Activated CD4-positive, alpha-beta T cell treated with anti-CD3 and anti-CD28 coated beads, Interleukin-10, Interleukin-2, amounts not matched to agents 100 ng/mL and 50 ng/mL, durations not matched to agents 16 hours and 8 hours (primary cell): ENCODE data around the gene MMP25.
A peak's percentile ranks its signal among the peaks of the same experiment; 100 is the strongest.
"Not testable (repeated sequence)": the region's sequence is repeated elsewhere in the genome, so short reads cannot be mapped to it uniquely, and the experiment has no call there.

Source experiments
- DNase-seq: peaks from one replicate; pipeline ENCODE4 v3.0.0-alpha.2; 2020

MMP25 gene

DNA sequence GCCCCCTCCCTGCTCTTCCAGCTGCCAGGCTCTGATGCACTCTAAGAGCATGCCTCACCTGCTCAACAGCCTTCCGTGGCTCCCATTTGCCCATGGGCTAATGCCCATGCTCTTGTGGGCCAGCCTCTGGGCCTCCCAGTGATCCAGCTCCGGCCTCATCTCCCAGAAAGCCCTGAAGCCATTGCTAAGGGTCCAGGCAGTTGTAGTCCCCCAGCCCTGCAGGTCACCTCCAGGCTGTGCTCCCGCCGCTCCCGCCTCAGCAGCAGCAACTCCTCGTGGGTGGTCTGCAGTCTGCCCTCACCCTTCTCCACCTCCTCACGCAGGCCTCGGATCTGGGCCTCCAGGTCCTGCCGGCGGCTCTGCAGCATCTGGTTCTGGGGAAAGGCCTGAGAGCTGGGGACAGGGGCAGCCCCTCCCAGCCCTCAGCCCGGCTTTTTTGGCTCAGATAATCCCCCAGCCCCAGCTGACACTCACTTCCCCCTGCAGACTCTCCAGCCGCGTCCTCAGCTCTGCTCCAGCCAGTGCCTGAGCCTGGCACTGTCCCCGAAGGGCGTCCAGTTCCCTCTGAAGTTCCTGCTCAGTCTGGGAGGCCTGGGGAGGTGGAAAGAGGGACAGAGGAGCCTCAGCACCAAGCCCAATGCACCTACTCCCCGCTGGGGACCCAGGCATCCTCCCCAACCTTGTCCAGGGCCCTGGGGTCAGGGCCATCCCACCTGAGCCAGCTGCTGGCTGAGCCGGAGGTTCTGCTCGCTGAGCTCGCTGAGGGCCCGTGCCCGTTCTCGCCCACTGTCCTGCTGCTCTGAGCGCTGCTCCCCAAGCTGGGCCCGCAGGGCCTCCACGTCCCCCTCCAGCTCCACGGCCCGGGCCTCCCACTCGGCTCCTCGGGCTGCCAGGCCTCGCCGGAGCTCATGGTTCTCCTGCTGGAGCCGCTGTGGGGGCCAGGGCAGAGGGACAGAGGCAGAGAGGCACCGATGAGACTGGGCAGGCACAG lies 15.8 kb upstream of the MMP25 start:
- DNase-seq, result no peak

DNA sequence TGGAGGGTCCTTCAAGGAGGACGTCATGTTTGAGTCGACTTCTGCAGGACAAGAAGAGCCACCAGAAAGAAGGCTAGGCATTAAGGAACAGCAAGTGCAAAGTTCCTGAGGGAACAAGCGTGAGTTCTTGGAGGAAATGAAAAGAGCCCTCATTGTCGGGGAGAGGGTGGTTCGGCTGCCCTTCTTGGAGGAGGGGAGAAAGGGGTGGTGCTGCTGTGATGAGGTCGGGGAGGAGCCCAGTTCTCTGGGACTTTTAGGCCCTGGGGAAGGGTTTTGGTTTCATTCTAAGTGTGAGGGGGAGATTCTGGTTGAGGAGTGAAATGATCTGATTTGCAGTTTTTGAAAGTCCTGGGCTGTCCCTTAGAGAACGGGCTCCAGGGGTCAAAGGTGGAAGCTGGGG lies 13.7 kb upstream of the MMP25 start:
- DNase-seq, result peak; percentile 39

DNA sequence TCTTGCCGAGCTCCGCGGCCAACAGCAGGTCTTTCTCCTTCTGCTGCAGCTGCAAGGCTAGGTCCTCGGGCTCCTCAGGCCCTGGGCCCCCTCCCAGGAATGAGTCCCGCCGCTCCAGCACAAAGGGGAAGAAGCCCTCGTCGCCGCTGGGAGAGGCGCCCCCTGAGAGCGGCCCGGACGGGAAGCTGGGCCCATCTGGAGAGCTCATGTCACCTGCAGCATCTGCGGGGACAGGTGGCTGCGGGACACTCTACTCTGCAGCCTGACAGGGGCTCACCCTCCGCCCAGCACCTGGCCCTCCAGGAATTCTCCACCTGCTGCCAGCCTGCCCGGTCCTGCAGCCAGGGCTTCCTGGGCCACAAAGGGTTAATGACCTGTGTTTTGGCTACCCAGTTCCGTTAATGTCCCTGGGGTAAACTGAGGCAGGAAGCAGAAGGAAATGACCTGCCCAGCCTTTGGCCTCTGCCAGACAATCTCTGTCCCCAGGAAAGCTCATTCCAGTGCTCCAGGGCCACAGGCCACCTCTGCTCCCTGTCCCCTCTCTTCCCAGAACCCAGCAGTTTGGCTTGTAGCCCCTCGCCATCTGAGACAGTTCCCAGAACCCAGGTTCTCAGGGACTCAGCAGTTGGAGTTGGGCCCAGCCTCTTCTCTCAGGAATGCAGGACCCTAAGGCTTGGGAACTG lies 10.9 kb upstream of the MMP25 start:
- no peak for DNase-seq

DNA sequence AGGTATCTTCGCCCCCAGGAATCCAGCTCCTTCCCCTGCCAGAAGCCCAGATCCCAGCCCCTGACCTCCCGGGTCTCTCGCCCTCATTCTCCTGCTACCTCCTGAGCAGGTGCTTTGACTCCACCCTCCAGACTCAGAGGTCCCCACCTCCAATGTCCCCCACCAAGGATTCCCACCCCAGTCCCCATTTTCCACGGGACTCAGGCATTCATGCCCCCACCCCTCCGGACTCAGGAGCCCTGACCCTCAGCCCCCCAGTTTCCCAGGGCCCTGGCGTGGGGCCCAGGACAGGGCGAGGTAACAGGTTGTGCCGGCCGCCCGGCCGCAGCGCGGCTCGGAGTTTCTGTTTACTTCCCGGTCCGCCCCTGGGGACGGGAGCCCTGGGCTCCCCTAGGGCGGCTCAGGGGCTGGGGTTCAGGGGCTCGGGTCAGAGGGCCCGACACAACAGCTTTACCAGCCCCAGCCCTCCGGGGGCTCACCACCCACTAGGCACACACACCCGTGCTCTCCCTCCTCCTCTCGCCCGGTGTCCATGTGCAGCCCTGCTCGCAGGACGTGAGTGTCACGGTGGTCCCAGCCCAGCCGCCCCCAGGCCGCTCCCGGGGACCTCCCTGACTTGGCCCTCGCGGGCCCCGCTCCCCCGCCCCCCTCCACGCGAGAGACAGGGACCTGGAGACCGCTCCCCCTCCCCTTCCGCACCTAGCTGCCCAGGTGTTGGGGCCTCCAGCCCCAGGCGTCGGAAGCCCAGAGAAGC lies 10.2 kb upstream of the MMP25 start:
- no peak for DNase-seq

DNA sequence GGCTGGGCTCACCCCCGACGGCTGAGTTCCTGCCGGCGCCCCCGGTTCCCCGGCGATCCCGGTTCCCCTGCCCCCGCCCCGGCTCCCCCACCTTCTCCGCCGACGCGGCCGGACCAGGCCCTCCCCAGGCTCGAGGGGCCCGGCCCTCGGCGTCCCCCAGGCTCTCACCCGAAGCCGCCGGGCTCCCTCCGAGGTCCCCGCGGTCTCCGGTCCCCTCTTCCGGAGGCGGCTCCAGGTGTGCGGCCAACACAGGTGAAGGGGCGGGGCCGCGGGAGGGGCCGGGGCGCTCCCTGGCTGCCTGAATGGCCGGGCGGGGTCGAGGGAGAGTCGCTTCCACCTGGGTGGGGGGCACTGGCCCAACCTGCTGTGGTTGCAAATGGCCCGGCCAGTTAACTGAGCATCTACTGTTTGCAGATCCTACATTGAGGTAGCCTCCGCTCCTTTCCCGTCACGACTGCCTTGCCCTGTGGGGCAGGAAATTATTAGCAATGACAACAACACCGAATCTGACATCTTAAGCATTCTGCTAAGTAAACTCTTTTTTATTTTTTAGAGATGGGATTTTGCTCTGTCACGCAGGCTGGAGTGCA lies 9.5 kb upstream of the MMP25 start, which contains the start of gene BICDL2:
Gene BICDL2, minus strand, starts transcription at position 219 of the 590 bp plus-strand sequence. CDS start 1,448 bp downstream, outside the sequence.
- DNase-seq, result no peak

DNA sequence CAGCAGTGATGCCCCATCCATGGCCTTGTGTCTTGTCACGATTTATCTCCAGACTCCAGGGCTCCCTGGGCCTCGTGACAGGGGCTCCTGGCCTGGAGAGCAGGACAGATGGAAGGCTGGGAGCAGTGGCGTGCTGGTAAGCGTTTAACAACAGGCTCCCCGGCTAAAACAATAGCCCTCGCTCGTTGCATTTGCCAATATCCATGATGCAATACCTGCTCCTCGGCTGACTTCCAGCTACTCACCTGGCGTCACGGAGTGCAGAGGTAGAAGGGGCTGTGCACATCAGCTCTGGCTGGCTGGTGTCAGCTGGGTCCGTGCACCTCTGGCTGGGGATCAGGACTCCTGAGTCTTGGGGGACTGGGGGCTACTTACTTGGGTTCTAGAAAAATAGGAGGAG lies 8.1 kb upstream of the MMP25 start:
- no peak for DNase-seq

- no peak for DNase-seq
Measured at GRCh38 chr16:3038896-3039295, 7.5 kb upstream of the MMP25 start.

GRCh38 chr16:3042376-3042775 lies 4.0 kb upstream of the MMP25 start:
- DNase-seq, result no peak

- DNase-seq, result no peak
Measured at GRCh38 chr16:3044708-3045107, 1.7 kb upstream of the MMP25 start.

DNA sequence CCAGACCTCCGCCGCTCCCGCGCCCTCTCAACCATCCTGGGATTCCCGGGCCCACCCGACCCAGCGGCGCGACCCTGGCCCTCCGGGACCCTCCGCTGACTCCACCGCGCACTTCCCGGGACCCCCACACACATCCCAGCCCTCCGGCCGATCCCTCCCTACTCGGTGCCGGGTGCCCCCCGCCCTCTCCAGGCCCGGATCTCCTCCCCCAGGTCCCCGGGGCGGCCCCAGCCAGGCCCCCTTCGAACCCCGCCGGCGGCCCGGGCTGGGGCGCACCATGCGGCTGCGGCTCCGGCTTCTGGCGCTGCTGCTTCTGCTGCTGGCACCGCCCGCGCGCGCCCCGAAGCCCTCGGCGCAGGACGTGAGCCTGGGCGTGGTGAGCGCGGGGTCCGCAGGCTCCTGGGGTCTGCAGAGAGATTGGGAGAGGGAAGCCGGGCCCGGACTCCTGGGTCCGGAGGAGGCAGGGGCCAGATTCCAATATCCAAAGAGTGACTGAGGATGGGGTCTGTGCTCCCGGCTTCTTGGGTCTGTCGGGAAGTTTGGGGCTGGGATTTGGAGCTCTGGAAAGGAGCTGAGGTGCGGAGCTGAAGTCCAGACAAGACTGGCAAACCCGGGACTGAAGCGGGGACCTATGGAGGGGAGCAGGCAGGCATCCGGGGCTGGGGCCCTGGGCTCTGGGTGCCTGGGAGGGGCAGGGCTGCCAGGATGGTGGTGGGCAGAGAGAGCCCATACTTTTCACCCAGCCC lies 453 bp downstream of the MMP25 start:
- DNase-seq, result peak; percentile 40

DNA sequence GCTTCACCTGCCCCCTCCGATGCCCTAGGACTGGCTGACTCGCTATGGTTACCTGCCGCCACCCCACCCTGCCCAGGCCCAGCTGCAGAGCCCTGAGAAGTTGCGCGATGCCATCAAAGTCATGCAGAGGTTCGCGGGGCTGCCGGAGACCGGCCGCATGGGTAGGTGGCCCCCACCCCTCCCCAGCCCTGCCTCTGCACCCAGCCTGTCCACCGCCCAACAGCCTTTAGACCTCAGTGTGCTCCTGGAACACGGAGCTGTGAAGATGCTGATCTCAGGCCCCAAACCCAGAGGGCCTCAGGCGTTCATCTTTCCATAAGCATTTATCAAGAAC lies 993 bp downstream of the MMP25 start:
- DNase-seq, result no peak

- DNase-seq, result no peak
Measured at GRCh38 chr16:3049921-3050481, 3.6 kb downstream of the MMP25 start.

- DNase-seq, result no peak
Measured at GRCh38 chr16:3050487-3050886, 4.1 kb downstream of the MMP25 start.

GRCh38 chr16:3051009-3051408 lies 4.6 kb downstream of the MMP25 start:
- no peak for DNase-seq

- no peak for DNase-seq
Measured at GRCh38 chr16:3051494-3051893, 5.1 kb downstream of the MMP25 start.

- peak; percentile 58 for DNase-seq
Measured at GRCh38 chr16:3052571-3053329, 6.4 kb downstream of the MMP25 start.

- DNase-seq, result peak; percentile 45
Measured at GRCh38 chr16:3053330-3053710, 7.0 kb downstream of the MMP25 start.

GRCh38 chr16:3054965-3055733 lies 8.8 kb downstream of the MMP25 start:
- DNase-seq, result peak; percentile 85

GRCh38 chr16:3055734-3056115 lies 9.4 kb downstream of the MMP25 start:
- not testable (repeated sequence) for DNase-seq
